GM19328 (cell line): ENCODE measurements around the gene CPVL.
"Not testable (repeated sequence)": the region's sequence is repeated elsewhere in the genome, so short reads cannot be mapped to it uniquely, and the experiment has no call there.

ENCODE experiments used
- ATAC-seq: cut with Tn5 transposase; IDR thresholded peaks from one replicate; pipeline ENCODE4 v1.9.1; 2021; ENCODE audit warnings: mild to moderate bottlenecking, moderate library complexity; ENCODE audit not compliant: unreplicated experiment

Gene CPVL

DNA sequence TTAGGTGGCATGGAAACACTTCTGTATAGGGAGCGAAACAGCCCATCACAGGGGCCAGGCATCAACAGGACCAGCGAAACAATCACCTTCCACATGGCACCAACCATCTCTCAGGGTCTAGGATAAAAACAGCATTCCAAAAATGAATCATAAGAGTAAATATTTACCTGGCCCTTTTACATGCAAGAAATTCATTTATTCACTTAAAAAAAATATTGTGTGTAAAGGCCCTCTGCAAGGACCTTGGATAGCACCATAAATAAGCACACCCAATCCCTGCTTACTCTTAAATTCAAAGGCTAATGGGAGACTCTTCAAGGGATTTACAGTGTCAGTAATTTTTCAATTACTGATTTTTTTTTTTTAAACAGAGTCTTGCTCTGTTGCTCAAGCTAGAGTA is 25.4 kb downstream of the CPVL start:
- no peak for ATAC-seq

DNA sequence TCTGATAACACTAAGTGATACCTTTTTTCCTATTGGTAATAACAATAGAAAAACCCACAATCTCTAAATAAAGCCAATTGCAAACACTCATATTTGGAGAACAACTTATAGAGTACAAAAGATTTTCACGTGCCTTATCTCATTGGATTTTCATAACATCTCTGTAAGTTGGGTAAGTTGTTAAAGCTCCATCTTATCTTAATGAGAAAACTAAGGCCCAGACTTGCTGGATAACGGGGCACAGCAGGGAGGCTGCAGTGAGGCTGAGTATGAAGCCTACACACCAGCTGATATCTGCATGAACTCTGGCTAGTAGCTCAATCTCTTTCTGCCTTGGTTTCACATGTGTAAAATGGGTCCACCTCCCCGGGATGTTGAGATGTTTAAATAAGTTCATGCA is 26.8 kb downstream of the CPVL start:
- ATAC-seq, result no peak

DNA sequence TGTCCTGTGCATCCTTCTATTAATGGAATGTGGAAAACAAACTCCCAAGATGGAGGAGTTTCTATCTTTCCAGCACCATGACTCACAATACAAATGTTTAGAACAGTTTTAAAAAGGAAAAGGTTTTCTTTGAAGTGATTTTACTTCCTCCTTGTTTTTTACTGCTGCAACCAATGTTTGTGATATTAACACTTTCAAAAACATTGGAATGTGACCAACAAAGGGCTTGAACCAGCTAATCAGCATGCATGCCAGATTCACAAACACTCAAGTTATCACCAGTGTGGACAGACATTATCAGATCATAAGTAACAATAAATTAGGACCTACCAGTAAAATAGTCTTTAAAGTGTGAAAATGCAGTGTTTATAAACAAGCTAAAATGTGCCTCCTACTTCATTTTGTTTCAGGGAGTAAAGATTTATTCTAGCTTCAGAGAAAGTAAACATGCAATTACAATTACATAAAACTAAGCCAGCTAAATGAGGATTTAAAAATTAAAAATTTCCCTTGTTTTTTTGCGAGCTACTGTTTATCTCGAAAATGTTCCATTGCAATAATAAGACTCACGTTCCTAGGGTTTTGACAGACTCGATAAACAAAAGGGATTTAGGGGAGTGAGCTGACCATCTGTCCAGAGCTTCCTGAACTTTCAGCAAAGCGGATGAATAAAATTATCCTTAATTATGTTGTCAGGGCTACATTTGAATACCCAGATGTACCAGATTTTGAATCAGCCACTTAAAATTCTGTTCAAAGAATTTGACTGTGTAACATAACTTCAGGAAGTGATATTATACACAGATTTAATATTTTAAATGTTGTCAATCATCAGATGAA is 29.8 kb downstream of the CPVL start:
- ATAC-seq, result no peak

DNA sequence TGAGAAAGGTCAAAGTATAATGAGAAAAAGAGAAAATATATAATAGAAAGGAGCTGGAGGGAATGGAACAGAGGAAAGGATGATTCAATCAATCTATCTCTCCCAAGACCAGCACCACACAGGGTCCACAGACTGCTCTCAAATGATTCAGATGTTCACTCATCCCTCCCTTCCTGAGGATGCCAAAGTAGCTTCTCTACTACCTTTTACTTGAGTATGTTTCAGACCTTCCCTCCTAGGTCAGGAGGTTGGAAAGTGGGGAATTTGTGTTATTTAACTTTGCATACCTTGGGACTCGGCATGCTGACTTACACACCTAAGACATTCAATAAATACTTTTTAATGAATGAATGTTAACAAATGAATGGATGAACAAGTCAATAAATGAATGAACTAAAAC is 30.6 kb downstream of the CPVL start:
- ATAC-seq, result no peak

DNA sequence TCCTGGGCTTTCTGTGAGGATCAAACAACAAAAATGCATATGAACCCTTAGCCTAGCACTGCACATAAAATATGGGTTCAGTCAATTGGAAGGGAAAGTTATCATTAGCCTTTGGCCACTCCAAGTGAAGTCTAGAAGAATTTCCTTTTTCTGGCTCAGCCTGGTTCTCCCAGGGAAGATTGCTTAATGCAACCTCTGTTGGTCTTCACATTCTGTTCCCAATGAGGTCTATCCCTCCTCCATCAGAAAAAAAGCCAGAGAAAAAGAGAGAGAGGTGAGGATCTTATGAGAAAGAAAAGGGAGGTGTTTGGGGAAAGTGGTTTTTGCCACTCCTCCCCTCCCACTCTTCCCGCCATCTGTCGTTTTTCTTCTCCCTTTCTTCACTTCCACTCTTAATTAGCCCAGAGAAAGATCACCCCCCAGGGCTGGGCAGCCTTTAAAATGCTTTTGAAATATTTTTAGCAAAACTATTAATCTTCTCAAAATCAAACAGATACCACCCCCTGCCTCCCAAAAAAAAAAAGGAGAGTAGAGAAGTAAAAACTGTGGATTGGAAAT is 31.1 kb downstream of the CPVL start:
- ATAC-seq, result no peak

DNA sequence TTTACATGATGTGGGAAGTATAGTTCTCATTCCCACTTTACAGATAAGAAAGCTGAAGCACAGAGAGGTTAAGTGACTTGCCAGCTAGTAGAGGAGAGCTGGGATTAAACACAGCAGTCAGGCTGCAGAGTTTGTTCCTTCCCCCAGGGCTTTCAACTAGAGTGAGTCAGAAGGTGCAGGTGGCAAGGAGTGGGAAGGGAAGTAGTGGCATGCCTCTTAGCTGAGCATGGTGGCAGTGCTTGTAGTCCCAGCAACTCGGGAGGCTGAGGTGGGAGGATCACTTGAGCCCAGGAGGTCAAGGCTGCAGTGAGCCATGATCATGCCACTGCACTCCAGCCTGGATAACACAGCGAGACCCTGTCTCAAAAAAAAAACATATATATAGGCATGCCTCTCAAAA is 32.1 kb downstream of the CPVL start:
- not testable (repeated sequence) for ATAC-seq

DNA sequence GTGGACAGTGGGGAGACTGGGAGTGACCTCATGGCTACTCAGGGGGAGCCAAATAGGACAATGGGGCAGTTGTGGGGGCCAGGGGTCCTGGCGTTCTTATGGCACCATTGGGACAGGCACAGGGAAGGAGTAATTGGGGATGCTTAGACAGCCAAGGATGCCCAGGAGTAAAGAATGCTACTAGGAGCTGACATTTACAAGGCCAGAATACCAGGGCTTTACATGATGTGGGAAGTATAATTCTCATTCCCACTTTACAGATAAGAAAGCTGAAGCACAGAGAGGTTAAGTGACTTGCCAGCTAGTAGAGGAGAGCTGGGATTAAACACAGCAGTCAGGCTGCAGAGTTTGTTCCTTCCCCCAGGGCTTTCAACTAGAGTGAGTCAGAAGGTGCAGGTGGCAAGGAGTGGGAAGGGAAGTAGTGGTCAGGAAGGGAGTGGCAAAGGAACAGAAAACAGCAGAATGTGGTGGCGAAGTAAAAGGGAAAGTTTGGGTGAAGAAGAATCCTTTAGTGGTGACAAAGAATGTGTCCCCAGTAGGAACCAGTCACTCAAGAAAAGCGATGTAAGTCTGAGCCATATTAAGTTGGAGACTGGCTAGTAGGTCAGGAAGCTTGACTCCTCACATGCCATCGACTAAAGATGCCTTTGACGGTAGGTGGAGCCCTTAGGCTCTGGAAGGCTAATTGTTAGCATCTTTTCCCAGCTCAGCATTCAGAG is 32.8 kb downstream of the CPVL start:
- no peak for ATAC-seq

DNA sequence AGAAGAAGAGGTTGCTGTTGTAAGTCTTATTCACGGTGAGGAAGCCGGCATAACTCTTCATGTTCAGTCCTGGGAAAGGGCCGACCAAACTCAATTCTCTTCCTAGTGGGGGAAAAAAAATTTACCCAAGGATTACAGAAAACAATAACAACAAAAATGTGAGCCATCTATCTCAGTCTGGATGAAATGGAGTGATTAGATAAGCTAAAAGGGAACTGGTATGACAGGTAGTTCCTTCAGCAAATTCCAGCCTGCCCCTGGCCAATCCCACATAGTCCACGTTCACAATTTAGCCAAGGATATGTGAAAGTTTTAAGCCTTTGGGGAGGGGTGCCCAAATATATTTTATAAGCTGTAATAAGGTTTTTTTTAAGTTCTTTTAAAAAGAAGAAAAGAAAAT is 33.6 kb downstream of the CPVL start:
- ATAC-seq, result no peak

DNA sequence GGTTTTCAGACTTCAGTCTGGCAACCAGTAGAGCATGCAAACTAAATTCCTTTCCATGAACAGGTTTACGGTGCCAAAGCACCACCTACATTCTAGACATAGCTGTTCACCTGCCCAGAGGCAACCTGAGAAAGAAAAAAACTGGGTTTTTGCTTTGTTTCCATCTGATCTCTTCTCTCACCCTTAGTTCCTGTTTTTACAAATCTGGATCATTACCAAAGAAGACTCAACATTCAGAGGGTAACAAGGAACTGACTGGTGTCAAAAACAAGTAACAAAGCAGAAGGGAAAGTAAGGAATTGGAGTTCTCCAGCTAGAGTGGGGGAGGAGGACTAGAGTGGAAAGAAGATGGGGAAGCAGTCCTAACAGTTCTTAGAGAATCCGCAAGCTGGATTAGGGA is 36.4 kb downstream of the CPVL start:
- no peak for ATAC-seq

DNA sequence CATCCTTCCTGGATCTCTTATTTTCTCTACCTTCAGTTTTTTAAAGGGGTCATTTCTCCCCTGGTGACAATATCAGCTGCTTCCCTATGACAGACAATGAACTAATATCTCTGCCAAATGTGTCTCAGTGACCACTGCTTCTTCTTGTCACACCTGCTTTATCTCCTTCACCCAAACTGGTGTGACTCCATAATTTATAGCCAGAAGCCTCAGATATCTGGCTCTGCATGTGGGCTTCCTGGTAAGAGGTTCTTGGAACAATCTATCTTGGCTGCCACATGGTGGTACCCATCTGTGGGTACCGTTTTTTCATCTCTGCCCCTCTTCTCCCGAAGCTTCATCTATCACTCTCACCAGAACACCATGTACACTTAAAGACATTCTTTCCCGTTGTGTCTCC is 37.0 kb downstream of the CPVL start:
- no peak for ATAC-seq

DNA sequence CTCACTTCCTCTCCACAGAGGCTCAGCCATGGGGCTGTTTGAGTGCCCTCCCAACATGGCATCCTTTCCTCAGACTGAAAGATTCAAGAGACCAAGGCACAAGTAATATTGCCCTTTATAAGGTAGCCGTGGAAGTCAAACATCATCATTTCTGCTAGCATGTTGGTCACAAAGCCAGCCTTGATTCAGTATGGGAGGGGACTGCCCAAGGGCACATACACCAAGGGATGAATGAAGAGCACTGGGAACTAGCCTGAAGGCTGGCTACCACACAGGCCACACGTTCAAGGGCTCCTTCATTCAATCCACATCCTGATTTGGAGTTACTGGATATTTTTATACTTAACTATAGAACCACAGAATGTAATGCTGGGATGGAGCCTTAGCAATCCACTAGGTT is 39.3 kb downstream of the CPVL start:
- no peak for ATAC-seq

DNA sequence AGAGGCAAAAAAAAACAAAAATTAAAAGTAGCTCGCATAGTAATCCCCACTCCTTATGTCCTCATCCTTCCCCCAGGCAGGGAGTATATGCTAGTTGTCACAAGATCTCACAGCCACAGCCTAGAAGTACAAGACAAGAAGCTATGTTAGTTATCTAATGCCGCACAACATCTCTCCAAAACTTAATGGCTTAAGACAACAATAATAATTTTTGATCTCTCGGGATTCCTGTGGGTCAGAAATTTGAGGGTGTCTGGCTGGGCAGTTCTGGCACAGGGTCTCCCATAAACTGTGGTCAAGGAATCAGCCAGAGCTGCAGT is 39.7 kb downstream of the CPVL start:
- ATAC-seq, result no peak

DNA sequence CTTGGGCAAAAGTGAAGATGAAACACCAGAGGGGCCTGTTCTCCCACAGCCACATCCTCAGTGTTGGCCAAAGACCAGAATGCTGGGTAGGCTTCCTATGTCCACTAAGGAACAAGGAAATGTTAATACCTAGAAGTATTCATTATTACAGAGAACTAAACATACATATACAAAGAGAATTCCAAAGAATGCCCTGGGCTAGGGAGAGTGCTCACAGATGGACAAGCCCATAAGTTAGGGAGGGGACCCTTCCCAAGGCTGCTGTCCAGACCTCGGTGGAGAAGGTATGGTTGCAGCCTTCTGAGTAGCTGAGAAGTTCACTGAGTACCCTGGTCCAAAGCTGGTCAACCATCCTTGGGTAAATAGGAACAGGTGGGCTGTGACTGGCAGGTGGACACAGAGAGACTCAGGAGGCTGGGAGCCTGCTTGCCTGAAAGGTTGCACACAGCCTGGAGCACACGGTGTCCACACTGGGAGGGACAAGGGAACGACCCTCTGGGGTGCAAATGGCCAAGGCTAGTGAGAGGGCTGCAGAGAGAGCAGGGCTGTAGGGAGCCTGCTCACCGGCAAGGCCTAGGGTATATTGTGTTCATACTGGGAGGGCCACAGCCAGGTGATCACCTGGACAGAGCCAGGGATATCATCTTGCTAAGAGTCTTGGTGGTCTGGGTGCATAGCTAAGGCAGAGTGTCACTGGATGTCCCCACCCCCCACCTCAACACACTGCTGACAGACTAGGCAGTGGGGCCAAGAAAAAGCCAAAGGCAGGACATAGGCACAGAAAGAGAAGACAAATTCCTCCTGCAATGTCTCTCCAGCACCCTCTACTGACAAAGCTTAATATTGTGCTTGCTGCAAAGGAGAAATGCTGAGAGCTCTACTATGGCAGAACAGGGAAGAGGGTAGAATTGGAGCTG is 40.3 kb downstream of the CPVL start:
- ATAC-seq, result no peak

DNA sequence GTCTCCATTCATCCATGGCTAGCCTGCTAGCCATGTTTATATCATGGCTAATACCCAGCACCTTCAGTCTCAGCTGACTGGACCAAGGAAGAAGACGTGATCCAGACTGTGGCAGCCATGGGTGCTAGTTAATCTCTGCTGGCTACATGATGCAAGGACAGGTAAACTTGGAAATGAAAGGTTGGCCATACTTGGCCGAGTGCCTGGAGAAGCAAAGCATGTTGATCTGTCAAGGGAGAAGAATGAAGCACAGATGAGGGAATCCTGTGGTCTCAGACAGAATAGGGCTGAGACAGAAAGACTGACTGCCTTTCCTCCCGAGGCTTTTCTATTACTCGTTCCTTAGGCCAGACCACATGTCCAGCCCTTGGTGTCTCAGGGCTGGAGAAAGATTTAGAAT is 41.1 kb downstream of the CPVL start:
- no peak for ATAC-seq

DNA sequence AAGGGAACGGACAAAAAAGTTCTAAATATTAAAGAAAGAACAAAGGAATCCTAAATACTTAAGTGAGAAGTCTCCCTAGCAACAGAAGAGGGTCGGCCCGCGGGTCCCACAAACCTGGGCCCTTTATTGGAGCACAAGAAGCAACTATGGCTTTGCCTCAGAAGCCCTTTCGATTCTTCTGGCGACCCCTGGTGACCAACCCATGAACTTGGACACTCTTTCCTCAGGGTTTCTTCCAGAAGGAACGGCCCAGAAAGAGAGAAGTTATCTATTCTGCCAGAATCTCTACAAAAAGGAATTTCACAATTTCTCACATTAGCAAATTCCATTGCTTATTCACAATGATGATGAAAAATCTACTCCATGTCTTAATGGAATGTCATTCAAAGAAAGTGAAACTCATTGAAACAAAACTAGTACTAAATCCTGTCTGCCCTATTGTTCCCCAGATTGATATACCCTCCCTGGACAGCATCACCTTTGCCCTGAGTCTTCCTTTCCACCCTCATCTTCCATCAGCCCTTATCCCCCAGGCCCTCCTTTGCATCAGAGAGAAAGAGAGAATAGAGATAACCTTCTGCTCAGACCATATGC is 43.7 kb downstream of the CPVL start:
- no peak for ATAC-seq

DNA sequence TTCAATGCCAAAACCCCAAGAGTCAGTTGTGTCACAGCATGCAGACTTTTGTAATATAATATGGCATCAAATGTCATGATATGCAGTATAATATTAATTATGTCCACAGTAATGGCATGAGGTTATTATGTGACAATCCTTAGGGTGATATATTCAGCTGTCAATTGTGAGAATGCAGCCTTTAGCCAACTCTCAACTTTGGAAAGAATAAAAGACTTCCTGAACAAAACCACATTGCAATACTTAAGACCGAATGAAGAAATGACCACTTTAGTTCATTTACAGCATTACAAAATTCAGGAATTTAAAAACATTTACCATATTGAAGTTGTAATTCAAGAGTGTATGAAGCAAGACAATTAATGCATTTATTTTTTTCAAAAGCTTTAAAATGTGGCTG is 45.4 kb downstream of the CPVL start:
- ATAC-seq, result no peak

DNA sequence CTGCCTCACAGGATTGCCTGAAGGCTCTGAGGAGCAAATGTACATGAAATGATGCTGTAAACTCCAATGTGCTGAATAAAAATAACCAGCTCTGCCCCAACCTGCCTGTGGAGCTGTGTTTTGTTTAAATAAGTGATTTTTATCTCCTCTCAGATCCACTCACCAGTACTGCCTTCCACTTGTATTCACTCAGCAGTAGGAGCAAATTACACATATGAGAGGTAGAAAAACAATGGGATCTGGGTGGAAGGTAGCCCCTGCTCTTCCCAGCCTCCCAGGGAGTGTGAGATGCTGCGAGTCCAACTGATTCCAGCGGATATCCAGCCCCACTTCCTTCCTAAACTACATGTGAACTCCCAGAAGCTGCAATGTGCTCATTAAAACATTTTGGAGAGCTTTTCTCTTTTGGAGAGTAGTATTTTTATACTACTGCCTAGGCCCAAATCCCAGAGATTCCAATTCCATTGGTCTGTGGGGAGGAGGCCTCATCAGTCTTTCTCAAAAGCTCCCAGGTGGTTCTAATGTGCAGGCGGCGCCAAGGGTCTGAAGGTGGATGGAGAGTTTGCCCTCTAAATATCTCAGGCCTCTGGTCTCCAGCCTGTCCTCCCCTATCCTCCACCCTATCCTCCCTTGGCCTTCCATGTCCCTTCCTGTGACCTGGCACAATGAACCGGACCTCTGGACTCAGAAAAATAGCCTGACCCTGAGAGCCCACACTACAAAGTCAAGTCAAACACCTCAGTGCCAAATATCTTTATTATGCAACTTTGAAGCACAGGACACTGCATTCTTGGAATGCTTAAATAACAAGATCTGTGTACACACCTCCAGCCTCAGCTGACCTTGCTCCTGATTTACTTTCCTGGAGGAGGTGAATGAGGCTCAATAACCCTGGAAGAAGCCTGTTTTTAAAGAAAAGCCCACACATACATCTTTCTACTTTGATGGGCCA is 46.2 kb downstream of the CPVL start:
- ATAC-seq, result no peak

DNA sequence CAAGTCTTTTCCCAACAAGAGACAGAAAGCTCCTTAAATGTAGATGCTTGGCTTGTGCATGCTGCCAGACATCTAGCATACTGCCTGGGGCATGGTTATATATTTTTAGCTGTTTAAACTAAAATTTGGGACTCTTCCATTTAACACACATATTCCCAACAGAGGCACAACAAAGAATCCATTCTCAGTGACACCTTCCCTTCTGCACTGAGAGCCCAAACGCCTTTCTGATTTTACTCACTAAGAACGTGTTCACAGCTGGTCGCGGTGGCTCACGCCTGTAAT is 49.9 kb downstream of the CPVL start:
- no peak for ATAC-seq

DNA sequence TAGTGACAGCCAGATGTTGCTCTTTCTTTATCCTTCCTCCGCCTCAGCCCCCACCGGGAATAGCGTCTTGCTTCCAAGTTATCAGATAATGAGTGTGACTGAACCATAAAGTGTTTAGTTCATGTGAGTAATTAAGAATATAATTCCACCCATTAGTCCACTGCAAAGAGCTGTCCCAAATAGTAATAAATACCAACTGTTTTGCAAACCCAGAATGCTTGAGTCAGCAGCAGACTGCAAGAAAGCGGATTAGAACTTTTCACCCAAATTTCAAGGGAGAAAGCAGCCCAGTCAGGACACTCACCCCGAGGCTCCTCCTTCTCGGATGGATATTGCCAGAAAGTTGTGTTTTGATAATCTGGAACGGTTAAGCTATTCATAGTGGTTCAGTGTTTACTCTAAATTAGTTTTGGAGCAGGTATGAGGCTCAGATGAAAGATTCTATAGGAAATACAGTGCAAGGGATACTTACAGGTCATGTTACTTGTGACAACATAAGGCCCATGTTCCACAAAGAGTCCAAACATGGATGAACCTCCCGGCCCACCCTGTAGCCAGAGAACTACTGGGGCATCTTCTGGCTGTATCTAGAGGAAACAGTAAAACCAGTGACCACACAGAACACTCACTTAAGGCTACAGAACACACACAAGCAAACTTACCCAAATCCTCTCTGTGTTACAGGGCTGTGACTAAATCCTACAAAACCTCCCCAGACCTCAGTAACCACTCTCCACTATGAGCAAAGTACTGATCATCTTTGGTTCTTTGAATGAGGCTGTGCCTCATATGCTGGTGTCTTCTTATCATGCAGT is 50.5 kb downstream of the CPVL start:
- ATAC-seq, result no peak
